WTC11 (cell line): ENCODE results near the gene TRPM2.

Experiments
- AFF4 ChIP-seq: sonication (generic); formaldehyde crosslinking; IDR thresholded peaks from 2 replicates; pipeline ENCODE4 v1.8.1; 2023; ENCODE audit warnings: mild to moderate bottlenecking, missing genetic modification reagents, borderline replicate concordance
- ATF1 ChIP-seq: sonication (generic); formaldehyde crosslinking; IDR thresholded peaks from 2 replicates; pipeline ENCODE4 v1.8.1; 2023; ENCODE audit warnings: mild to moderate bottlenecking, moderate library complexity, missing genetic modification reagents
- ATF3 ChIP-seq: sonication (generic); formaldehyde crosslinking; conservative IDR thresholded peaks from 2 replicates; pipeline ENCODE4 v1.8.1; 2022; ENCODE audit warnings: mild to moderate bottlenecking, missing genetic modification reagents
- CREB1 ChIP-seq: sonication (generic); formaldehyde crosslinking; IDR thresholded peaks from 2 replicates; pipeline ENCODE4 v1.8.0; 2023; ENCODE audit warnings: mild to moderate bottlenecking, missing genetic modification reagents
- HMGXB4 ChIP-seq: sonication (generic); formaldehyde crosslinking; IDR thresholded peaks from 2 replicates; pipeline ENCODE4 v1.8.1; 2023; ENCODE audit warnings: mild to moderate bottlenecking, moderate library complexity, missing genetic modification reagents
- JUN ChIP-seq: sonication (generic); formaldehyde crosslinking; IDR thresholded peaks from 2 replicates; pipeline ENCODE4 v1.8.0; 2023; ENCODE audit warnings: mild to moderate bottlenecking, missing genetic modification reagents
- NR1H2 ChIP-seq: sonication (generic); formaldehyde crosslinking; IDR thresholded peaks from 2 replicates; pipeline ENCODE4 v1.9.0; 2021; ENCODE audit warnings: mild to moderate bottlenecking, moderate library complexity, missing genetic modification reagents
- TCF7 ChIP-seq: sonication (generic); formaldehyde crosslinking; IDR thresholded peaks from 2 replicates; pipeline ENCODE4 v1.8.0; 2022; ENCODE audit warnings: mild to moderate bottlenecking, low read depth, missing genetic modification reagents, moderate library complexity
- ZNF263 ChIP-seq: sonication (generic); formaldehyde crosslinking; IDR thresholded peaks from 2 replicates; pipeline ENCODE4 v1.8.1; 2022; ENCODE audit warnings: low read depth, mild to moderate bottlenecking, moderate library complexity, missing genetic modification reagents
- TF ChIP-seq, protein P1 (sequence below): fragments of 200-600 bp; IDR thresholded peaks from 2 replicates; pipeline ENCODE4 v1.8.0; 2022; ENCODE audit warnings: antibody characterized with exemption
- TF ChIP-seq, protein P2 (sequence below): sonication (generic); formaldehyde crosslinking; IDR thresholded peaks from 2 replicates; pipeline ENCODE4 v1.8.1; 2022; ENCODE audit warnings: missing genetic modification reagents, borderline replicate concordance
- TF ChIP-seq, protein P3 (sequence below): sonication (generic); formaldehyde crosslinking; IDR thresholded peaks from 2 replicates; pipeline ENCODE4 v1.8.1; 2023; ENCODE audit warnings: mild to moderate bottlenecking, missing genetic modification reagents, moderate library complexity
- TF ChIP-seq, protein P4 (sequence below): sonication (generic); formaldehyde crosslinking; IDR thresholded peaks from 2 replicates; pipeline ENCODE4 v1.8.0; 2023; ENCODE audit warnings: mild to moderate bottlenecking, missing genetic modification reagents

GRCh38 chr21:44461005-44461404 lies 107.6 kb downstream of the TRPM2 start:
- TF ChIP-seq, protein P1, sequence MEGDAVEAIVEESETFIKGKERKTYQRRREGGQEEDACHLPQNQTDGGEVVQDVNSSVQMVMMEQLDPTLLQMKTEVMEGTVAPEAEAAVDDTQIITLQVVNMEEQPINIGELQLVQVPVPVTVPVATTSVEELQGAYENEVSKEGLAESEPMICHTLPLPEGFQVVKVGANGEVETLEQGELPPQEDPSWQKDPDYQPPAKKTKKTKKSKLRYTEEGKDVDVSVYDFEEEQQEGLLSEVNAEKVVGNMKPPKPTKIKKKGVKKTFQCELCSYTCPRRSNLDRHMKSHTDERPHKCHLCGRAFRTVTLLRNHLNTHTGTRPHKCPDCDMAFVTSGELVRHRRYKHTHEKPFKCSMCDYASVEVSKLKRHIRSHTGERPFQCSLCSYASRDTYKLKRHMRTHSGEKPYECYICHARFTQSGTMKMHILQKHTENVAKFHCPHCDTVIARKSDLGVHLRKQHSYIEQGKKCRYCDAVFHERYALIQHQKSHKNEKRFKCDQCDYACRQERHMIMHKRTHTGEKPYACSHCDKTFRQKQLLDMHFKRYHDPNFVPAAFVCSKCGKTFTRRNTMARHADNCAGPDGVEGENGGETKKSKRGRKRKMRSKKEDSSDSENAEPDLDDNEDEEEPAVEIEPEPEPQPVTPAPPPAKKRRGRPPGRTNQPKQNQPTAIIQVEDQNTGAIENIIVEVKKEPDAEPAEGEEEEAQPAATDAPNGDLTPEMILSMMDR, result no peak
- TF ChIP-seq TCF7 (CRISPR knock-in tag) (no peak), ATF3 (CRISPR knock-in tag) (no peak), ZNF263 (CRISPR knock-in tag) (no peak), CREB1 (CRISPR knock-in tag) (no peak), HMGXB4 (CRISPR knock-in tag) (no peak), JUN (CRISPR knock-in tag) (no peak), AFF4 (CRISPR knock-in tag) (no peak), NR1H2 (CRISPR knock-in tag) (no peak), ATF1 (CRISPR knock-in tag) (no peak)
- TF ChIP-seq, protein P2, sequence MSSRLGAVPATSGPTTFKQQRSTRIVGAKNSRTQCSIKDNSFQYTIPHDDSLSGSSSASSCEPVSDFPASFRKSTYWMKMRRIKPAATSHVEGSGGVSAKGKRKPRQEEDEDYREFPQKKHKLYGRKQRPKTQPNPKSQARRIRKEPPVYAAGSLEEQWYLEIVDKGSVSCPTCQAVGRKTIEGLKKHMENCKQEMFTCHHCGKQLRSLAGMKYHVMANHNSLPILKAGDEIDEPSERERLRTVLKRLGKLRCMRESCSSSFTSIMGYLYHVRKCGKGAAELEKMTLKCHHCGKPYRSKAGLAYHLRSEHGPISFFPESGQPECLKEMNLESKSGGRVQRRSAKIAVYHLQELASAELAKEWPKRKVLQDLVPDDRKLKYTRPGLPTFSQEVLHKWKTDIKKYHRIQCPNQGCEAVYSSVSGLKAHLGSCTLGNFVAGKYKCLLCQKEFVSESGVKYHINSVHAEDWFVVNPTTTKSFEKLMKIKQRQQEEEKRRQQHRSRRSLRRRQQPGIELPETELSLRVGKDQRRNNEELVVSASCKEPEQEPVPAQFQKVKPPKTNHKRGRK (CRISPR knock-in tag), result no peak
- TF ChIP-seq, protein P3, sequence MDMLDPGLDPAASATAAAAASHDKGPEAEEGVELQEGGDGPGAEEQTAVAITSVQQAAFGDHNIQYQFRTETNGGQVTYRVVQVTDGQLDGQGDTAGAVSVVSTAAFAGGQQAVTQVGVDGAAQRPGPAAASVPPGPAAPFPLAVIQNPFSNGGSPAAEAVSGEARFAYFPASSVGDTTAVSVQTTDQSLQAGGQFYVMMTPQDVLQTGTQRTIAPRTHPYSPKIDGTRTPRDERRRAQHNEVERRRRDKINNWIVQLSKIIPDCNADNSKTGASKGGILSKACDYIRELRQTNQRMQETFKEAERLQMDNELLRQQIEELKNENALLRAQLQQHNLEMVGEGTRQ (CRISPR knock-in tag), result no peak
- TF ChIP-seq, protein P4, sequence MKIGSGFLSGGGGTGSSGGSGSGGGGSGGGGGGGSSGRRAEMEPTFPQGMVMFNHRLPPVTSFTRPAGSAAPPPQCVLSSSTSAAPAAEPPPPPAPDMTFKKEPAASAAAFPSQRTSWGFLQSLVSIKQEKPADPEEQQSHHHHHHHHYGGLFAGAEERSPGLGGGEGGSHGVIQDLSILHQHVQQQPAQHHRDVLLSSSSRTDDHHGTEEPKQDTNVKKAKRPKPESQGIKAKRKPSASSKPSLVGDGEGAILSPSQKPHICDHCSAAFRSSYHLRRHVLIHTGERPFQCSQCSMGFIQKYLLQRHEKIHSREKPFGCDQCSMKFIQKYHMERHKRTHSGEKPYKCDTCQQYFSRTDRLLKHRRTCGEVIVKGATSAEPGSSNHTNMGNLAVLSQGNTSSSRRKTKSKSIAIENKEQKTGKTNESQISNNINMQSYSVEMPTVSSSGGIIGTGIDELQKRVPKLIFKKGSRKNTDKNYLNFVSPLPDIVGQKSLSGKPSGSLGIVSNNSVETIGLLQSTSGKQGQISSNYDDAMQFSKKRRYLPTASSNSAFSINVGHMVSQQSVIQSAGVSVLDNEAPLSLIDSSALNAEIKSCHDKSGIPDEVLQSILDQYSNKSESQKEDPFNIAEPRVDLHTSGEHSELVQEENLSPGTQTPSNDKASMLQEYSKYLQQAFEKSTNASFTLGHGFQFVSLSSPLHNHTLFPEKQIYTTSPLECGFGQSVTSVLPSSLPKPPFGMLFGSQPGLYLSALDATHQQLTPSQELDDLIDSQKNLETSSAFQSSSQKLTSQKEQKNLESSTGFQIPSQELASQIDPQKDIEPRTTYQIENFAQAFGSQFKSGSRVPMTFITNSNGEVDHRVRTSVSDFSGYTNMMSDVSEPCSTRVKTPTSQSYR (CRISPR knock-in tag), result no peak
